Brain microvascular endothelial cell (primary cell): ENCODE data around the gene AQP12A.

Experiments used
- DNase-seq: peaks from one replicate; pipeline ENCODE4 v3.0.0-alpha.2; 2020
- H3K27ac ChIP-seq: fragments of 250-450 bp; sonication (Bioruptor Pico); 2 replicates; pipeline ENCODE4 v1.5.1; 2020; ENCODE audit warnings: mild to moderate bottlenecking, moderate library complexity
- H3K27me3 ChIP-seq: fragments of 250-450 bp; sonication (Bioruptor Pico); replicated peaks from 2 replicates; pipeline ENCODE4 v1.5.1; 2020; ENCODE audit warnings: mild to moderate bottlenecking
- H3K36me3 ChIP-seq: fragments of 250-450 bp; sonication (Bioruptor Pico); replicated peaks from 2 replicates; pipeline ENCODE4 v1.5.1; 2020; ENCODE audit warnings: mild to moderate bottlenecking
- H3K4me3 ChIP-seq: 2 replicates; pipeline ENCODE4 v1.5.1; 2011; ENCODE audit warnings: low read depth, mild to moderate bottlenecking, control low read depth, low read length, moderate library complexity
- CTCF ChIP-seq: IDR thresholded peaks from 2 replicates; pipeline ENCODE4 v1.5.1; 2011; ENCODE audit warnings: low read depth, mild to moderate bottlenecking, moderate library complexity, low read length, control low read depth, inconsistent platforms; ENCODE audit errors: missing control alignments
- in situ Hi-C: cut with HindIII; loops from 2 replicates; pipeline ENCODE4 v1.10.0; 2017; ENCODE audit warnings: low sequenced_read_pairs, low pct_ligation_motif_present

Gene AQP12A

DNA sequence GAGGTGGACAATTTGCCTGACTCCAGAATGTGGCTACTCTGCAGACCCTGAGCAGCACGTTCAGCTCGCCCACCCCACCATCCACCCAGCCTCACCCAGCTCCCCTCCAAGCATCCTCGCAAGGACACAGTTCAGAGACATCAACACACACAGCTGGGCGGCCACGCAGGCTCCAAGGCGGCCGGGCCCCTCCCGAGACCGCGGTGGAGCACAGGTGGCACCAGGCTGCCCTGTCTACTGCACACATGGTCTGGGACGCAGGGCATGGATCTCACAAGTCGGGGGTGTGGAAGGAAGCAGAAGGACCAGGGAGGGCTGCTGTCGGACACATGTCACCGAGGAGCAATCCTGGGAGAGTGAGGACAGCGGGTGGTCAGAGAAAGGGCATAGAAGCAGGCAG, 36.2 kb downstream of the AQP12A start:
- Histone ChIP-seq H3K36me3 (no peaks in the 10 kb centered on the region), H3K27ac (no peak overlapping the region), H3K4me3 (no peak overlapping the region), H3K27me3 (no peaks in the 10 kb centered on the region)
- DNase-seq, result no peak
- TF ChIP-seq CTCF, result no peak
- in situ Hi-C loops, result no loop called here

DNA sequence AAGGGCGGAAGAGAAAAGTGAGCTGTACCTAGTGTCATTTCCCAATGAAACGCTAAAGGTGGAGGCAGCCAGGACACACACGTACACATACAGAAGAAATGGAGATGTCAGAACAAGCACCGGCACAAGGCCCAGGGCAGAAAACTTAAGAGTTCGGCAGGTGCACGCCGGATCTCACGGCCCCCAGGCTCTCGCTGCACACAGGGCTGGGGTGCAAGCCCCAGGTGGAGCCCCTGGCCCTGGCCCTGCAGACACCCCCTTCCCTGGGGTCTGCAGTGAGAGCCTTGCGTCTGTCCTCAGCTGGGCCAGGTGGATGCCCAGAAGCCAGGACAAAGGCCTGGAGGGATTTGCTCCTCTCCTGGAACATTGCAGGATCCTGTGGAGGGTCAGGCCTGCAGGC, 36.7 kb downstream of the AQP12A start:
- no peak for TF ChIP-seq CTCF
- H3K4me3 ChIP-seq, result no peak overlapping the region
- H3K27ac ChIP-seq, result no peak overlapping the region
- H3K27me3 ChIP-seq, result no peaks in the 10 kb centered on the region
- H3K36me3 ChIP-seq, result no peaks in the 10 kb centered on the region
- in situ Hi-C loops, result no loop called here
- DNase-seq, result no peak

GRCh38 chr2:240728827-240729226, 37.2 kb downstream of the AQP12A start:
- Histone ChIP-seq H3K4me3 (no peak overlapping the region), H3K27me3 (no peaks in the 10 kb centered on the region), H3K27ac (no peak overlapping the region), H3K36me3 (no peaks in the 10 kb centered on the region)
- in situ Hi-C loops, result no loop called here
- no peak for DNase-seq
- TF ChIP-seq CTCF, result no peak

- in situ Hi-C loops, result no loop called here
- no peaks in the 10 kb centered on the region for H3K36me3 ChIP-seq
These were observed 39.0 kb downstream of the AQP12A start for GRCh38 chr2:240730501-240731177.

GRCh38 chr2:240731178-240731545, 39.5 kb downstream of the AQP12A start:
- no peak overlapping the region for H3K27ac ChIP-seq
- H3K27me3 ChIP-seq, result no peaks in the 10 kb centered on the region
- no peaks in the 10 kb centered on the region for H3K36me3 ChIP-seq
- H3K4me3 ChIP-seq, result no peak overlapping the region
- in situ Hi-C loops, result no loop called here
- TF ChIP-seq CTCF, result no peak
- no peak for DNase-seq

More at GRCh38 chr2:240730501-240731177, 39.0 kb downstream of the AQP12A start:
- no peak overlapping the region for H3K27ac ChIP-seq
- no peak for DNase-seq
- no peak overlapping the region for H3K4me3 ChIP-seq
- no peaks in the 10 kb centered on the region for H3K27me3 ChIP-seq
- no peak for TF ChIP-seq CTCF

GRCh38 chr2:240732184-240732583, 40.5 kb downstream of the AQP12A start:
- no peak for DNase-seq
- TF ChIP-seq CTCF, result no peak
- no peak overlapping the region for H3K27ac ChIP-seq
- no peaks in the 10 kb centered on the region for H3K27me3 ChIP-seq
- in situ Hi-C loops, result no loop called here
- H3K36me3 ChIP-seq, result no peaks in the 10 kb centered on the region
- no peak overlapping the region for H3K4me3 ChIP-seq
